ENCODE measurements around the gene TRPM6.
"Not testable (repeated sequence)": the region's sequence is repeated elsewhere in the genome, so short reads cannot be mapped to it uniquely, and the experiment has no call there.

Gene TRPM6, protein sequence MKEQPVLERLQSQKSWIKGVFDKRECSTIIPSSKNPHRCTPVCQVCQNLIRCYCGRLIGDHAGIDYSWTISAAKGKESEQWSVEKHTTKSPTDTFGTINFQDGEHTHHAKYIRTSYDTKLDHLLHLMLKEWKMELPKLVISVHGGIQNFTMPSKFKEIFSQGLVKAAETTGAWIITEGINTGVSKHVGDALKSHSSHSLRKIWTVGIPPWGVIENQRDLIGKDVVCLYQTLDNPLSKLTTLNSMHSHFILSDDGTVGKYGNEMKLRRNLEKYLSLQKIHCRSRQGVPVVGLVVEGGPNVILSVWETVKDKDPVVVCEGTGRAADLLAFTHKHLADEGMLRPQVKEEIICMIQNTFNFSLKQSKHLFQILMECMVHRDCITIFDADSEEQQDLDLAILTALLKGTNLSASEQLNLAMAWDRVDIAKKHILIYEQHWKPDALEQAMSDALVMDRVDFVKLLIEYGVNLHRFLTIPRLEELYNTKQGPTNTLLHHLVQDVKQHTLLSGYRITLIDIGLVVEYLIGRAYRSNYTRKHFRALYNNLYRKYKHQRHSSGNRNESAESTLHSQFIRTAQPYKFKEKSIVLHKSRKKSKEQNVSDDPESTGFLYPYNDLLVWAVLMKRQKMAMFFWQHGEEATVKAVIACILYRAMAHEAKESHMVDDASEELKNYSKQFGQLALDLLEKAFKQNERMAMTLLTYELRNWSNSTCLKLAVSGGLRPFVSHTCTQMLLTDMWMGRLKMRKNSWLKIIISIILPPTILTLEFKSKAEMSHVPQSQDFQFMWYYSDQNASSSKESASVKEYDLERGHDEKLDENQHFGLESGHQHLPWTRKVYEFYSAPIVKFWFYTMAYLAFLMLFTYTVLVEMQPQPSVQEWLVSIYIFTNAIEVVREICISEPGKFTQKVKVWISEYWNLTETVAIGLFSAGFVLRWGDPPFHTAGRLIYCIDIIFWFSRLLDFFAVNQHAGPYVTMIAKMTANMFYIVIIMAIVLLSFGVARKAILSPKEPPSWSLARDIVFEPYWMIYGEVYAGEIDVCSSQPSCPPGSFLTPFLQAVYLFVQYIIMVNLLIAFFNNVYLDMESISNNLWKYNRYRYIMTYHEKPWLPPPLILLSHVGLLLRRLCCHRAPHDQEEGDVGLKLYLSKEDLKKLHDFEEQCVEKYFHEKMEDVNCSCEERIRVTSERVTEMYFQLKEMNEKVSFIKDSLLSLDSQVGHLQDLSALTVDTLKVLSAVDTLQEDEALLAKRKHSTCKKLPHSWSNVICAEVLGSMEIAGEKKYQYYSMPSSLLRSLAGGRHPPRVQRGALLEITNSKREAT (N-terminal part only)

DNA sequence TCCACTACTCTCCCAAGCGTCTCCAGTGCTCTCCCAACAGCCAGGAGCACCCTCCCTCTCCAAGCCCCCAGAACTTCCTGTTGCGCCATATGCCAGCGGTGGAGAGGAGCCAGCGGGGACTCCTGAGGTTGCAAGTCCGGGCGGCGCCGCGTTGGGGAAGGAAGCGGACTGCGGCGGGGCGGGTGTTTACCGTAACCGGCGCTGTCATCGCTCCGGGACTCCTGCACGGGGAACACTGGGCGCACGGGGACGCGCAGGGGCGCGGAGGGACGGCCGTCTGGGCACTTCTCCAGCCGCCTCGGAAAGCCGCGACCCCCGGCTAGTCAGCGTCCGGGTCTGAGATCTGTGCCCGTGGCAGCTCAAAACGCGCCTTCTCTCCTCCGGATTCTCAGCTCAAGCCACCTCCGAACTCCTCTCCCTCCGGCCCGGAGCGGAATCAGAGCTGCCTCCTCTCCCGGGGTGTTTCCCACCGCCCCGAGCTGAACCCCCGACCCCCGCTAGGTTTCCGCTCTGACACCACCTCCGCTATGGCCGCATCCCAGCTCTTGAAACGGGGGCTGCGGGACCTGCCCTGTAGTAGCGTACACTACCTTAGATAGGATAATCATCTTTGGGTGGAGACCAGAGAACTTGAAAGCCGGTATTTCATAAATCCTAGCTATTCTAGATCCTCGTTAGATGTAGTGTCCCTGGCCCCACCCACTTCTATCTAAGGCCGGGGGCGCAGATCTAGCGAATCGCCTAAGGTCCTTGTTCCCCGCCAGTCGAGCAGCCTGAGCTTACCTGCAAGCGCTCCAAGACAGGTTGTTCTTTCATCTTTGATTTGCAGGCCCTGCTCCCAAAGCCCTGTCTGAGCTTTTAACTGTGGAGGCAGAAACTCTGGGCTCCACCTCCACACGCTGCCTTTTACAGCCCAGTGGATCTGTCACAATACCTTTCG is at the start of gene TRPM6:
TSS of gene TRPM6 (minus strand) at position 881 of the 940 bp plus-strand sequence. CDS start at position 816, 65 bp downstream.
- no peak for DNase-seq (ENCODE audit: low read depth)

DNA sequence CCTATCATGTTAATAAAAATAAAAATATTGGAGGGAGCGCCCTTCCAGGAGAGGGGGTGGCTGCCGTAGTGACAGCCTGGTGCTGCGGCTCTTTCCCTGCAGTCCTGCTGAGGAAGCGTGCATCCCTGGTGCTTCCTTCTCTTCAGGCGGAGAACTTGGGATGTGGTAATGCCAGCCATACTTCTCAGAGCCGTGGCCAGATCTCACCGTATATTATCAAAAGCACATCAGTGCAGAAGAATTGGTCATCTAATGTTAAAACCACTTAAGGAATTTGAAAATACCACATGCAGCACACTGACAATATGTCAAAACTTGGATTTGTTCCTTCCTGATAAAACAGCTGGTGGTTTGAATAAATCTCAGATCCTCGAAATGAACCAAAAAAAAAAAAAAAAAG is 47.3 kb upstream of the TRPM6 start:
- no peak for DNase-seq (ENCODE audit: low read depth)

DNA sequence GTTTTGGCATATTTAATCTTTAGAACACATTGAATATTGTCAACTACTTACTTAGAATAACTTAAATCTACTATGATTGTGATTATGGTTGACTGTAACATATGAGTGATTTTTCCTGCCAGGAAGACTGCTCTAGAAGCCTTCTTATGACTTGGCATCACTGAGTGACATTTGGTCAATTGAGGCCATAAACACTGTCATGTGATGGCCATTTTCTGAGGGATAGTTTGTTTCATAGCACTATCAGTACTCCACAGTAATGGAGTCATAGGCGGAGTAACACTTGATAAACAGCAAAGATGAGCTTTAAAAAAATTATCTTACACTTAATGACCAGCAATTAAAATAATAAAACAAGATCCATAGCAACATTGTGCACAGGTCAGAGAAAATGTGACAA is 34.0 kb upstream of the TRPM6 start:
- DNase-seq (ENCODE audit: low read depth) = no peak

GRCh38 chr9:74920944-74921626 is 33.4 kb upstream of the TRPM6 start:
- DNase-seq (ENCODE audit: low read depth) = no peak

GRCh38 chr9:74910036-74910435 is 22.3 kb upstream of the TRPM6 start:
- DNase-seq (ENCODE audit: low read depth) = no peak

- DNase-seq (ENCODE audit: low read depth) = no peak
Observed at GRCh38 chr9:74908665-74909064, 20.9 kb upstream of the TRPM6 start.

GRCh38 chr9:74907085-74907484 is 19.4 kb upstream of the TRPM6 start:
- no peak for DNase-seq (ENCODE audit: low read depth)

DNA sequence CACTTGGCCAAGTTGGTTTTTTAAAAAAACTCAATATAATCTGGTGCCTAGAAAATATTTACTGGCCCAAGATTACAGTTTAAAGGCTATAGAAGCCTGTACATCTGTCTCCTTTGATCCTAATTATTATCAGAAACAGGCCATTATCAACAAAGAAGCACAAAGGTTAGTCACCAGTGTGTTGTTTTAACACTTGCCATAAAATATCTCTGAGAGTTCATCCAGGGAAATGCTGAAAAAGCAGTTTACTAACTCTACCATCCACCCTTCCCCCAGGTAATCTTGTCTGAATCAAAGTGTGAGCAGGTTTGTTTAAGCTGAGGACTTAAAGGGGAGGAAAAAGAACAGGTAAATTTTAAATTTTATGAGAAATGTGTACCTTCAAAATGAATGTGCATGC is 13.3 kb upstream of the TRPM6 start:
- DNase-seq (ENCODE audit: low read depth) = no peak

DNA sequence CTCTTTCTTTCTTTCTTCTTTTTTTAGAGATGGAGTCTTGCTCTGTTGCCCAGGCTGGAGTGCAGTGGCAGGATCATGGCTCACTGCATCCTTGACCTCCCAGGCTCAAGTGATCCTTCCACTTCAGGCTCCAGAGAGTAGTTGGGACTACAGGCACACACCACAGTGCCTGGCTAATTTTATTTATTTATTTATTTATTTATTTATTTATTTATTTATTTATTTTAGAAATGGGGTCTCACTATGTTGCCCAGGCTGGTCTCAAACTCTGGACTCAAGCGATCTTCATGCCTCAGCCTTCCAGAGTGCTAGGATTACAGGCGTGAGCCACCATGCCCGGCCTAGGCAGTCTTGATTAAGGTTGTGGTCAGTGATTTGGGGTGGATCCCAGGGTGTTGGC is 728 bp upstream of the TRPM6 start:
- DNase-seq (ENCODE audit: low read depth) = not testable (repeated sequence)

- no peak for DNase-seq (ENCODE audit: low read depth)
Observed at GRCh38 chr9:74887981-74888370, 255 bp upstream of the TRPM6 start.

GRCh38 chr9:74876382-74876949 is 11.3 kb downstream of the TRPM6 start:
- no peak for DNase-seq (ENCODE audit: low read depth)

GRCh38 chr9:74875656-74876055 is 12.1 kb downstream of the TRPM6 start:
- no peak for DNase-seq (ENCODE audit: low read depth)

DNA sequence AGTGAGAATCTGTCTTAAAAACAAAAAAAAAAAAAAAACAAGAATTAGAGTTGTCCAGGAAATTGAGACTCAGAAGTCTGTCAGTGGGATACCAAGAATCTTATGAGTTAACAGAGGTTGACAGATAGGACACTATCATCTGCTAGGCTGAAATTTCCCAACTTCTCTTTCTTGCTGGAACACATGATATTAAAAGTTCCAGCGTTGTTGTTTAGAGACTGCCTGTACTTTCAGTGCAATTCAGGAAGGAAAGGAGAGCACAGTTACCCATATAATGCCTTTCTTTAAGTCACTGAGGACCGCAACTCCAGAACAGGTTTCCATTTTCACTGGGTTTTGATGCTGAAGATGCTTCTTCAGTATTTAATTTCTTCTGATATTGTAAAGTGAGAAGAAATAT is 13.5 kb downstream of the TRPM6 start:
- DNase-seq (ENCODE audit: low read depth) = no peak

GRCh38 chr9:74872619-74873233 is 15.0 kb downstream of the TRPM6 start:
- no peak for DNase-seq (ENCODE audit: low read depth)

GRCh38 chr9:74867483-74867882 is 20.2 kb downstream of the TRPM6 start:
- DNase-seq (ENCODE audit: low read depth) = no peak

GRCh38 chr9:74865177-74865576 is 22.5 kb downstream of the TRPM6 start:
- DNase-seq (ENCODE audit: low read depth) = no peak

- DNase-seq (ENCODE audit: low read depth) = no peak
Observed at GRCh38 chr9:74861773-74862474, 25.8 kb downstream of the TRPM6 start.

- DNase-seq (ENCODE audit: low read depth) = no peak
Observed at GRCh38 chr9:74861071-74861470, 26.6 kb downstream of the TRPM6 start.

DNA sequence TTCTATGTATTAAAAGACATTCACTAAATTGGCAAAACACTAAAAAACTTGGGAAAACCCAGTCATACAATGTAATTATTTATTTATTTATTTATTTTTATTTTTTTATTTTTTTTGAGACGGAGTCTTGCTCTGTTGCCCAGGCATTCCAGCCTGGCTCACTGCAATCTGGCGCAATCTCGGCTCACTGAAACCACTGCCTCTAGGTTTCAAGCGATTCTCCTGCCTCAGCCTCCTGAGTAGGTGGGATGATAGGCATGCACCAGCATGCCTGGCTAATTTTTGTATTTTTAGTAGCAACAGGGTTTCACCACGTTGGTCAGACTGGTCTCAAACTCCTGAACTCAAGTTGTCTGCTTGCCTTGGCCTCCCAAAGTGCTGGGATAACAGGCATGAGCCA is 27.5 kb downstream of the TRPM6 start:
- DNase-seq (ENCODE audit: low read depth) = not testable (repeated sequence)

All from activated gamma-delta T cell treated with anti-CD3 and anti-CD28 coated beads, Interleukin-2, amount 50 U/mL, for 16 hours (primary cell).